Mammary epithelial cell (primary cell): ENCODE results near the gene LRRC8A.

Experiments used
- CTCF ChIP-seq, 2 donors: IDR thresholded peaks in 1 of 2; conservative IDR thresholded peaks in 1 of 2; 2 replicates each; pipeline ENCODE4 v1.5.1; 2011 to 2012; ENCODE audit warnings: inconsistent platforms in 2 of 2, low read length in 2 of 2, mild to moderate bottlenecking in 2 of 2, control low read depth in 1 of 2, low read depth in 1 of 2; ENCODE audit not compliant: insufficient read depth in 1 of 2; ENCODE audit errors: extremely low read depth in 1 of 2
- EZH2 ChIP-seq: IDR thresholded peaks from 2 replicates; pipeline ENCODE4 v1.6.1; 2012; ENCODE audit warnings: low read length, inconsistent platforms, borderline replicate concordance

DNA sequence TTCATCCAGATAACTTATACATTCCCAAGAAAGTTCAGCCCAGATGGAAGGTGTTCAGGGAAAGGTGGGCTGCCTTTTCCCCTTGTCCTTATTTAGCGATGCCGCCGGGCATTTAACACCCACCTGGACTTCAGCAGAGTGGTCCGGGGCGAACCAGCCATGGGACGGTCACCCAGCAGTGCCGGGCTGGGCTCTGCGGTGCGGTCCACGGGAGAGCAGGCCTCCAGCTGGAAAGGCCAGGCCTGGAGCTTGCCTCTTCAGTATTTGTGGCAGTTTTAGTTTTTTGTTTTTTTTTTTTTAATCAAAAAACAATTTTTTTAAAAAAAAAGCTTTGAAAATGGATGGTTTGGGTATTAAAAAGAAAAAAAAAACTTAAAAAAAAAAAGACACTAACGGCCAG is 34.8 kb downstream of the LRRC8A start:
- TF ChIP-seq CTCF (conservative IDR thresholded peaks at IDR 0.05 in 1 of 2, IDR thresholded peaks at IDR 0.05 in 1 of 2; ENCODE audit: extremely low read depth in 1 of 2, insufficient read depth in 1 of 2, low read depth in 1 of 2, low read length in 2 of 2) (no peak), EZH2 (no peak)
